Activated T-cell treated with anti-CD3 and anti-CD28 coated beads, Interleukin-2, amount 50 U/mL, for 48 hours (primary cell): ENCODE data around the gene IPO9.
"Not testable (repeated sequence)": the region's sequence is repeated elsewhere in the genome, so short reads cannot be mapped to it uniquely, and the experiment has no call there.

Experiments used
- DNase-seq, 2 experiments: peaks; one replicate each; pipeline ENCODE4 v3.0.0-alpha.2; 2020

Gene IPO9

GRCh38 chr1:201889090-201889968 is 60.4 kb downstream of the IPO9 start:
- no peak for DNase-seq

- DNase-seq: no peak
These were observed 61.3 kb downstream of the IPO9 start for GRCh38 chr1:201890223-201890622.

GRCh38 chr1:201890806-201891450 is 62.0 kb downstream of the IPO9 start:
- no peak for DNase-seq

GRCh38 chr1:201891451-201892045 is 62.6 kb downstream of the IPO9 start:
- DNase-seq: no peak

GRCh38 chr1:201892211-201892610 is 63.3 kb downstream of the IPO9 start:
- no peak for DNase-seq

GRCh38 chr1:201893431-201893830 is 64.5 kb downstream of the IPO9 start:
- no peak for DNase-seq

- DNase-seq: no peak
These were observed 65.6 kb downstream of the IPO9 start for GRCh38 chr1:201894343-201895119.

GRCh38 chr1:201895120-201895665 is 66.2 kb downstream of the IPO9 start:
- DNase-seq: no peak

GRCh38 chr1:201895913-201896807 is 67.2 kb downstream of the IPO9 start:
- DNase-seq: peak; percentile 91 to 93

GRCh38 chr1:201896951-201897391 is 68.0 kb downstream of the IPO9 start:
- no peak for DNase-seq

- no peak for DNase-seq
These were observed 69.4 kb downstream of the IPO9 start for GRCh38 chr1:201898240-201898894.

- no peak for DNase-seq
These were observed 70.0 kb downstream of the IPO9 start for GRCh38 chr1:201898992-201899391.

GRCh38 chr1:201899683-201900429 is 70.9 kb downstream of the IPO9 start:
- no peak for DNase-seq

GRCh38 chr1:201900476-201900875 is 71.5 kb downstream of the IPO9 start:
- DNase-seq: no peak

- DNase-seq: not testable (repeated sequence)
These were observed 72.1 kb downstream of the IPO9 start for GRCh38 chr1:201901036-201901435.

- DNase-seq: no peak
These were observed 73.2 kb downstream of the IPO9 start for GRCh38 chr1:201902198-201902597.

GRCh38 chr1:201903135-201903534 is 74.2 kb downstream of the IPO9 start:
- no peak for DNase-seq

- DNase-seq: no peak
These were observed 75.6 kb downstream of the IPO9 start for GRCh38 chr1:201904579-201904978.

GRCh38 chr1:201905234-201905890 is 76.4 kb downstream of the IPO9 start:
- peak in 1 of 2 experiments; percentile 28 for DNase-seq

GRCh38 chr1:201906336-201906735 is 77.4 kb downstream of the IPO9 start:
- DNase-seq: no peak
